ENCODE measurements around the gene STX11.

The STX11 gene

DNA sequence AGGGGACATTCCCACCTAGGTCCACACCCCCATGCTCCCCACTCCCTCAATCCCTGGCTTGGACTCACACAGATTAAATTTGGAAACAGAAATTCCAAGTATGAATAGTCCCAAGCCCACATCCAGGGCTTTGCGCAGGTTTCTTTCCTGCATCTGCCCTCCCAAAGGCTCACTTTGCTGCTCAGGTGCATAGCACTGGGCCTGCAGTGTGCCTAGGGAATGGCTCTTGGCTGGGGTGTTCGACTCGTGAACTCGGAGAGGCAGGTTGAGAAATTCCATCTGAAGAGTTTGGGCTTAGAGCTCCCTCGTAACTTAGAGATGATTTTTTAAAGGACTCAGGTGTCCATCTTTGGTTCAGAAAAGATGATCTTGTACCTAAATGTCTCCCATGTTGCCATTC, 40.1 kb upstream of the STX11 start:
- no peak overlapping the region for H3K4me3 ChIP-seq
- TF ChIP-seq, protein P1, sequence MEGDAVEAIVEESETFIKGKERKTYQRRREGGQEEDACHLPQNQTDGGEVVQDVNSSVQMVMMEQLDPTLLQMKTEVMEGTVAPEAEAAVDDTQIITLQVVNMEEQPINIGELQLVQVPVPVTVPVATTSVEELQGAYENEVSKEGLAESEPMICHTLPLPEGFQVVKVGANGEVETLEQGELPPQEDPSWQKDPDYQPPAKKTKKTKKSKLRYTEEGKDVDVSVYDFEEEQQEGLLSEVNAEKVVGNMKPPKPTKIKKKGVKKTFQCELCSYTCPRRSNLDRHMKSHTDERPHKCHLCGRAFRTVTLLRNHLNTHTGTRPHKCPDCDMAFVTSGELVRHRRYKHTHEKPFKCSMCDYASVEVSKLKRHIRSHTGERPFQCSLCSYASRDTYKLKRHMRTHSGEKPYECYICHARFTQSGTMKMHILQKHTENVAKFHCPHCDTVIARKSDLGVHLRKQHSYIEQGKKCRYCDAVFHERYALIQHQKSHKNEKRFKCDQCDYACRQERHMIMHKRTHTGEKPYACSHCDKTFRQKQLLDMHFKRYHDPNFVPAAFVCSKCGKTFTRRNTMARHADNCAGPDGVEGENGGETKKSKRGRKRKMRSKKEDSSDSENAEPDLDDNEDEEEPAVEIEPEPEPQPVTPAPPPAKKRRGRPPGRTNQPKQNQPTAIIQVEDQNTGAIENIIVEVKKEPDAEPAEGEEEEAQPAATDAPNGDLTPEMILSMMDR (IDR thresholded peaks at IDR 0.05) = no peak
- H3K27ac ChIP-seq = peak overlapping the region in 1 of 2 donors; percentile 46
- H3K9me3 ChIP-seq = no peaks in the 10 kb centered on the region
- H3K4me1 ChIP-seq = peaks cover 0 to 11% (median 6%) of the 10 kb centered on the region in 4 donors
- H3K36me3 ChIP-seq = no peaks in the 10 kb centered on the region
- DNase-seq = no peak
- no peaks in the 10 kb centered on the region for H3K27me3 ChIP-seq
- intact Hi-C loops (cut with DNase I; ENCODE audit: low total_unique reads) = no loop called here

DNA sequence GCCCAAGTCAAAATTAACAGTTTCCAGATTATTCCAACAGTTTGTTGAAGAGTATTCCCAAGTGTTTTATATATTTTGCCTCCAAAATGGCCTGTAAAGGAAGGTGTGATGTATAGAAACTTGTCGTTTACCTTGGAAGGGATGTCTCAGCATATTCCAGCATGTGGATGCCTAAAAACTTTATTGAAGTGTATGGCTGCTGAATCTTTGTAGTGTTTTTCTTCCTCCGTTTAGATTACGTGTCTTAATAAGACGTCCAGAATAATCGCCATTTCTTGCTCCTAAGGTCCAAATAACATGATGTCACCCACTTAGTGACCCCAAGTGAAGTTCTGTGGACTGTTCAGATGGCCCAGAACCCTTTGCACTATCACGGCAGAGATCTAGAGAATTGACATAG, 37.0 kb upstream of the STX11 start:
- no peaks in the 10 kb centered on the region for H3K9me3 ChIP-seq
- H3K4me1 ChIP-seq = peaks cover 0 to 11% (median 6%) of the 10 kb centered on the region in 4 donors
- DNase-seq = no peak
- no peaks in the 10 kb centered on the region for H3K27me3 ChIP-seq
- intact Hi-C loops (cut with DNase I; ENCODE audit: low total_unique reads) = no loop called here
- no peak overlapping the region for H3K27ac ChIP-seq
- TF ChIP-seq, protein P1 (IDR thresholded peaks at IDR 0.05) = no peak
- no peaks in the 10 kb centered on the region for H3K36me3 ChIP-seq
- no peak overlapping the region for H3K4me3 ChIP-seq

DNA sequence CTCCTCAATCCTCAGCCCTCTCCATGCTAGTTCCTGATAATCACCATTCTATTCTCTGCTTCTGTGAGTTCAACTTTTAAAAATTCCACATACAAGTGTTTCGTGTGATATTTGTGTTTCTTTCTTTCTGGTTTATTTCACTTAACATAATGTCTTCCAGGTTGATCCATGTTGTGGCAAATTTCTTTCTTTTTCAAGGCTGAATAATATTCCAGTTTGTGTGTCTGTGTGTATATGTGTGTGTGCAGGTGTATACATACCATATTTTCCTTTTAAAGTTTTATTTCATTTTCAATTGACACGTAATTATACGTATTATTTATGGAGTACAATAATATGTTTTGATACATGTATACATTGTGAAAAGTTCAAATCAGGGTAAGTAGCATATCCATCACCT, 35.1 kb upstream of the STX11 start:
- H3K9me3 ChIP-seq = no peaks in the 10 kb centered on the region
- no peak for DNase-seq
- no peaks in the 10 kb centered on the region for H3K27me3 ChIP-seq
- TF ChIP-seq, protein P1 (IDR thresholded peaks at IDR 0.05) = no peak
- H3K4me3 ChIP-seq = no peak overlapping the region
- H3K27ac ChIP-seq = no peak overlapping the region
- no peaks in the 10 kb centered on the region for H3K36me3 ChIP-seq
- H3K4me1 ChIP-seq = peaks cover 0 to 2% (median under 1%) of the 10 kb centered on the region in 4 donors
- intact Hi-C loops (cut with DNase I; ENCODE audit: low total_unique reads) = no loop called here

DNA sequence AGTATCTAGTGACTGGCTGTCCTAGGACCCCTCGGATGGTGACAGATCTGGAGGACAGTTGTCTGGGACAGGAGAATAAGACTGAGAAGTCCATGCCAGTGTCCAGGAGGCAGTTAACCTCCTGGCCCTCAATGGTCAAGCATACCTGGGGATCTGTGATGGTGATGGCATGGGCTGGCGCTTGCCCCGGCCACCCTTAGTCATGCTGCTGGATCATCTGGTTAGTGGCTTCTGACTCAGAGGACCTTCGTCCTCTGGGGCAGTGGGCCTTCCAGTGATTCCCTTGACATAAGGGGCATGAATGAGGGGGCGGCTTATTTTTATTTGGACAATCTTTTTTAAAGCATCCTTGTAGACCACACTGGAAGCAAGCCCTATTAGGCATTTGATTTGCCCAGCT, 30.9 kb upstream of the STX11 start:
- no peaks in the 10 kb centered on the region for H3K4me1 ChIP-seq
- TF ChIP-seq, protein P1 (IDR thresholded peaks at IDR 0.05) = no peak
- H3K27ac ChIP-seq = no peak overlapping the region
- no peak overlapping the region for H3K4me3 ChIP-seq
- DNase-seq = no peak
- intact Hi-C loops (cut with DNase I; ENCODE audit: low total_unique reads) = no loop called here
- no peaks in the 10 kb centered on the region for H3K36me3 ChIP-seq
- H3K9me3 ChIP-seq = no peaks in the 10 kb centered on the region
- H3K27me3 ChIP-seq = no peaks in the 10 kb centered on the region

DNA sequence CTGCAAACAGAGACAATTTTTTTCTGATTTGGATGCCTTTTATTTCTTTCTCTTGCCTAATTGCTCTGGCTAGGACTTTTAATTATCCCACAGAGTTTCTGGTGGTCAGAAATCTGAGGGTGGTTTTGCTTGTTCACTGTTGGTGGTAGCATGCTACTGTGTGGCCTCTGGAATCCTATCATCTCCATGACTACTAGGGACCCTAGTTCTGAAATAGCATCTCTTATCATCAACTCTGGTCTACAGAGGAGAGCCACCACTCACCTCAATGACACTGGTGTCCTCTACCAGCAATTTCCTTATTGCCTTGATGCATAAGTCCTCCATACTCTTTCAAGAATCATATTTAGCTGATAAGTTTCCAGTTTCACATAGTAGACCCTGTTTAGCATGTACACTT, 27.5 kb upstream of the STX11 start:
- no peak overlapping the region for H3K4me3 ChIP-seq
- no peaks in the 10 kb centered on the region for H3K36me3 ChIP-seq
- no peak for DNase-seq
- TF ChIP-seq, protein P1 (IDR thresholded peaks at IDR 0.05) = no peak
- H3K27ac ChIP-seq = no peak overlapping the region
- no peaks in the 10 kb centered on the region for H3K4me1 ChIP-seq
- no peaks in the 10 kb centered on the region for H3K27me3 ChIP-seq
- intact Hi-C loops (cut with DNase I; ENCODE audit: low total_unique reads) = no loop called here
- H3K9me3 ChIP-seq = no peaks in the 10 kb centered on the region

DNA sequence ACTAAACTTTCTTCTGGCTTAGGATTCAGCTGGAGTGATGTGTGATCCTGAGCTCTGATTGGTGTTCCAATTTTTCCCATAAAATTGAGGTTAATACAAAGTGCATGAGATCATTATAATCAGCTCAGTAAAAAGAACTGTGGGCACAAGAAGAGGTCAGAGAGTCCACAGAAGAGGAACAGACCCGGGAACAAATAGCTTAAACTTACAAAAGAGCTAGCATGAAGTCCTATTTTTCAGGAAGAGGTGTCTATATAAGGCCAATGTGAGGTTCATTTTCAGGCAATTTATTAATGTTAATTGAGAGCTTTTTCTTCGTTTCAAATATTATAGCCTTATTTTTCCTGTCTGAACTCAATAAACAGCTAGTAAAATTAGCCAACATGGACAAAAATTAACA, 26.9 kb upstream of the STX11 start:
- Histone ChIP-seq H3K4me1 (no peaks in the 10 kb centered on the region), H3K9me3 (no peaks in the 10 kb centered on the region), H3K36me3 (no peaks in the 10 kb centered on the region), H3K4me3 (no peak overlapping the region), H3K27me3 (no peaks in the 10 kb centered on the region), H3K27ac (no peak overlapping the region)
- DNase-seq = no peak
- intact Hi-C loops (cut with DNase I; ENCODE audit: low total_unique reads) = no loop called here
- TF ChIP-seq, protein P1 (IDR thresholded peaks at IDR 0.05) = no peak

Measured in tibial artery (tissue), 4 donors.